Left renal cortex interstitium (tissue), 4 donors: Measurements from ENCODE around the gene SBF2. TPM values are rescaled to one million over a fixed set of nuclear protein-coding genes. Genes with fewer than 3 reads are reported as not detected.

ENCODE experiments used
- DNase-seq, 4 donors: peaks; one replicate each; pipeline ENCODE4 v3.0.0-alpha.2; 2013; ENCODE audit warnings: low read depth in 4 of 4, low spot score in 2 of 4, missing footprints in 1 of 4
- polyA plus RNA-seq, 4 donors: library from polyadenylated mRNA; unstranded; fragments of 120-200 nt; gene quantifications; one replicate each; pipeline ENCODE4 v1.2.1, GENCODE V29; 2013; ENCODE audit not compliant: insufficient read length in 4 of 4

Gene SBF2
- polyA plus RNA-seq, 4 donors = 41.7 to 58.7 (median 52.8) TPM

GRCh38 chr11:9875862-9876261 lies 418.2 kb downstream of the SBF2 start:
- no peak for DNase-seq

GRCh38 chr11:9875399-9875798 lies 418.6 kb downstream of the SBF2 start:
- no peak for DNase-seq

- no peak for DNase-seq
Measured at GRCh38 chr11:9874466-9874865, 419.6 kb downstream of the SBF2 start.

- DNase-seq = no peak
Measured at GRCh38 chr11:9868641-9869040, 425.4 kb downstream of the SBF2 start.

GRCh38 chr11:9862981-9863380 lies 431.0 kb downstream of the SBF2 start:
- no peak for DNase-seq

DNA sequence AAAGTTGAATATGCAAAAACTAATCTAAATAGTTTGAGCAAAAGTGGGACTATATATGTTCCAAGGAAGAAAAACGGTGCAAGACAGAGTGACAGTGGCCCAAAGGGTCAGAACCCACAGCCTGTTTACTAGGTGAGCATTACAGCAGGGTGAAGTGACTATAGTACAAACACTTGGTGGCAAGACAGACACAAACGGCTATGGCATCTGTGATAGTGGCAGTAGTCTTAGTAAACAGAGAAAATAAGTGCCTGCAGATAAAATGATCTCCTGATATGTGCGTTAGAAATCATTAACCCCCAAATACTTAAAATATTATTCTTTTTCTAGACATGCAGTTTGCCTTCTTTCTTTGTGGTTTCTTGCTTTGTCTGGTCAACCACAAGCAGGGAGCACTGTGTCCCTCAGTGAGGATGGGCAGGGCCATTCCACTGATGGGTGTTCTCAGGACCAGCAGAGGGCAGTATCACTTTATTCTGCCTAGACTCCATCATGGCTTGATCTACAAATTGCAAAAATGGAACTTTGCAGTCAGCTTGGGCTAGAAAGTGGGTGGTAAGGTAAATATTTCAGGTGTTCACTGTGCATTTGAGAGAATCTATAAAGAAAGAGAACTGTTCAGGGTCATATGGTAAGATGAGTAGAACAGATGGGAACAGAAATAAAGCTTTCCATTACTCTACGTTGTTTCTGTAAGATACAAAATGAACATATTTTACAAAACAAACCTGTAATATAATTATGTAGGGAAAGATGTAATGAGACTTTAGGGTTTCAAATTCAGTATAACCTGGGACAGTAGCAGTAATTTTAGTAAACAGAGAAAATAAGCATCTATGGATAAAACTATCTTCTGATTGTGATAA lies 431.9 kb downstream of the SBF2 start:
- DNase-seq = no peak

DNA sequence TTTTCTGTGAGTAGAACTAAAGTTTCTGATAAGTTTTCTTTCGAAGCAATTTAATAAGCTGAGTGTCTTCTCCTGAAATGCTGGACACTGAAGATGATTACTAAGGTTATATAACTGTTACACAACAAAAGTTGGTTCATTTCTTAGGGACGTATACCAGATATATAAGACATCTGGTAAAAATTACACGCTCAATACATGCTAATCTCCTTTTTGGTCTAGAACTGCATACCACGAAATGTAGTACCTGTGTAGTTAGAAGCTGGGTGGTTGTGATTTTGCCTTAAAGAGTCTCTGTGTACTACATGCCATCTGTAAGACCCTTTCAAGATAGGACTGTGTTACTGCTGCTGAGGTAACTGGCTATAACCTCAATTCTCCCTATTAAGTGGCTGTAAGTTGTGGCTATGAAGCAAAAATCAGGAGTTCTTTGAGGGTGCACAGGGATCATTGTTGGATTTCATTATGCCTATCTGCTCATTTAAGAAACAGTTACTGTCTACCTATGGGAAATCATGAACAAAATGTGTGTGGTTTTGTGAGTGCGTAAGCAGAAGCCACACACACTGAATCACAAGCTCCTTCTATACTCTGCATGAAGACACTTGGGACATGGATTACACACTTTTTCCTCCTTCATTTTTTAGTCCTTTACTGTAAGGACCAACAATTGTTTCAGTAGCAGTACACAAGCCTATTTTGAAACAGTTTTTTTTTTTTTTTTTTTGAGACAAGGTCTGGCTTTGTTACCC lies 434.3 kb downstream of the SBF2 start:
- DNase-seq = no peak

GRCh38 chr11:9858822-9859221 lies 435.2 kb downstream of the SBF2 start:
- no peak for DNase-seq

- no peak for DNase-seq
Measured at GRCh38 chr11:9858218-9858617, 435.8 kb downstream of the SBF2 start.

DNA sequence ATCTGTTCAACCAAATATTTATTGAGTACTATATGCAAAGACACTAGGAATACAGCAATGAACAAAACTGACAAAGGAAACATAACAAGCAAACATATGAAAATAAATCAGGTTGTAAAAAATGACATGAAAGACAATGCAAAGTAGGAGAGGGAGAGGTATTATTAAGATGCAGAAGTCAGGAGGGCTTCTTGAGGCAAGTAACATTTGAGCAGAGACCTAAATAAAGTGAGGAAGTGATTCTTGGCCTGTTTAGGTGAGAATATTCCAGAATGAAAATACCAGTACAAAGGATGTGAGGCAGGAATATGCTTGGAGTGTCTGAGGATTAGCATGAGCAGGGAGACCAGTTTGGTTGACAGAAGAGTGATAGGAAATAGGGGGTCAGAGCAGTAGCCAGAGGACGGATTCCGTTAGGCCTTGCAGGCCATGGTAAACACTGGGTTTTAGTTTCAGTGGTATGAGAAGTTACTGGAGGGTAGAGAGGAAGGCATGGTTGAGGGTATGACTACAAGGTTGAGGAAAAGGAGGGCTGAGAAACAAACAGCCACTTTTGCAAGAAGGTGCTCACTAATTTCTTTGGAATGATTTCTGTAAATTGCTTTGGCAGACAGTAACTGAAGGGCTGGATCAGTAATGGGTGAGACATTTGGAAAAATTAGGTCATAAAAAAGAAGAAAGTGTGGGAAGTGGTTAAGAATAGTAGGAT lies 438.3 kb downstream of the SBF2 start:
- DNase-seq = no peak

DNA sequence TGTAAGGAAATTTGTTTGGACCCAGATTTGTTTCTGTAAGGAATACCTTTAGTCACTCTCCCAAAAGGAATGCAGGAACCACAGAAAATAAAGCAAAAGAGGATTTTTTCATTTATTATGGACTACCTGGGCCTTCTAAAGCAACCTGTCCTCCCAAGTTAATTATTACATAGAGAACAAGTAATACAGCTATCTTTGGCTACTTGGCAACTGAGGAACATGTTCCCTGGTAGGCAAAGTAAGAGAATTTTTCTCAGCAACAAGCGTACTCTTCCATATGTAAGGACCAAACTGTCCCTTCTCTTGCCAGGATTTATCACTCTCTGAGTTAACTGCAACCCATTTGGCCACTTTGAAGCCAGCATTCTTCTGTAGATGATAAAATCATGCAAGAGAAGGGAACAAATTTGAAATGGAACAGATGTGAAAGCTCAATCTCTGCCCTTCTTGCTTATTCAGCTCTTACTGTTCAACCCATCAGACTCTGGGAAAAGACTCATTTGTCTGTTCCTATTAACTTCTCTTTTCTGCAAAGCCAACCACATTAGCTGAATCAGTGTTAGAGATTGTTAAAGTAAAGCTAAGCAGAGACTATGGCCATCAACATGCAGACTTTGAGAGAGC lies 440.0 kb downstream of the SBF2 start:
- DNase-seq = no peak

DNA sequence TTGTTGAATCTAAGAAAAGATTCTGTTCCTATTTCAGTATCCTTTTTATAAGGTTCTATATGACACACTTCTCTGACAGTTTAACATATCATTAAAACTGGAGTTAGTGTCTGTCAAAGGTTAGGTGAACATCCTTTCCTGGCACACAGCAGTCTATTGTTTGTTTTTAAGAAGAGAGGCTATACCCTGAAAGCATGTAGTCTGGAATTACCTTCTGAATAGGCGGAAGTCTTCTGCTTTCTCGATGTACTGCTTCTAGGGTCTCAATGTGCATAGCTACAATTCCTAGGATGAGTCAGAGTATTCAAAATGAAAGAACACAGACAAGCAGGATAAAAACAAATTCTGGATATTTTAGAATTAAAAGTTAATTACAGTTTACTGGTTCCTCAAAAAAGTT lies 441.6 kb downstream of the SBF2 start:
- DNase-seq = no peak

DNA sequence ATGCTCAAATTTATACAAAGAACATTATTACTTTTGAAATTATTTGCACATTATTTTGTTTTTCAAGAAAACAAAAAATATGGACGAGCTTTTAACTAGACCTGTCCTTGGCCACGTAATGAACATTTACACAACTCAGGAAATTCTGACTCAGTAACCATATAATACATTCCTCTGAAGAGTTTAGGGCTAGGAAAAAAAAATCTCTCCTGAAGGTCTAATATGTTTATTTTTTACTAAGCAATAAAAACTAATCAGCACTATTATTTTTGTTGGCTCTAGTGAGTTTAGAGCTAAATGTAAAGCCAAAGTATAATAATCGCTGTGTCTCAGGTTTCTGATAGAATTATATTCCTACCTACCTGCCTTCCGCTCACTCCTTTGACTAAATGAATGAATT lies 442.7 kb downstream of the SBF2 start:
- no peak for DNase-seq

- DNase-seq = no peak
Measured at GRCh38 chr11:9850224-9850895, 443.7 kb downstream of the SBF2 start.

- DNase-seq = no peak
Measured at GRCh38 chr11:9849389-9849788, 444.6 kb downstream of the SBF2 start.

DNA sequence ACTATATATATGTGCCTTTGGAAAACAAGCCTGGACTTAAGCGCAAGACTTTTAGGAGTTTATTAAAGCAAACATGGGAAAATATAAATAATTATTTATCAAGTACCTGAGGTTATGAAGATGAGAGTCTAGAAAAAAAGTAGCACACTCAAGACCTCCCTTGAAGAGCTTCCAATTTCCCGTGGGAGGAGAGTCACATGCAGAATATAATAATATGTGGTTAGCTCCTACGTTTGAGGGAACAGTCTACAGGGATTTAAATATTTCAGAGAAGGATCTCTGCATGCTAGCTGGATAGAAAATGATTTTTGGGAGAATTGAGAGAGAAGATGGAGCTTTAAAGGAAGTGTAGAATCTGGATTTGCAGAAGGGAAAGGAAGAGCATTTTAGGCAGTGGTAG lies 446.4 kb downstream of the SBF2 start:
- no peak for DNase-seq

GRCh38 chr11:9842923-9843322 lies 451.1 kb downstream of the SBF2 start:
- DNase-seq = no peak

GRCh38 chr11:9840460-9841004 lies 453.5 kb downstream of the SBF2 start:
- no peak for DNase-seq

GRCh38 chr11:9839550-9839949 lies 454.5 kb downstream of the SBF2 start:
- DNase-seq = no peak

DNA sequence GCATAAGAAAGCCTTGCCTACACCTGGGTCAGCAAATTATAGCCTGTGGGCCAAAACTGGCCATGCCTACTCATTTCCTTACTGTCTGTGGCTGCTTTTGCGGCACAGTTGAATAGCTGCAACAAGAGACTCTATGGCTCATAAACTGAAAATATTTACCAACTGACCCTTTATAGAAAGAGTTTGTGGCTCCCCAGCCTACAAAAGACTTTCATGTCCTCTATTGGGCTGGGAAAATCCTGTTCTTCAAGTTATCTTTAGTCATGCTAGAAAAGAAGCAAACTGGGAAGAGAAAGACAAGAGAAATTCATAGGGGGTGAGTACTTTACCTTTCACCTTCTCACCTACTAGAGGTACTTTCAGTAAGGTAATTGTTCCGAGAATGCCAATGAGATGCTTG lies 455.1 kb downstream of the SBF2 start:
- DNase-seq = peak in 1 of 4 donors; percentile 29
